22Rv1 (cell line): ENCODE results near the gene C19orf33.

Experiments
- ZFX ChIP-seq: fragments of 450-650 bp; IDR thresholded peaks from 2 replicates; pipeline ENCODE4 v1.6.1; 2017; ENCODE audit warnings: antibody characterized with exemption, borderline replicate concordance
- TF ChIP-seq, protein P1 (sequence below): fragments of 450-650 bp; IDR thresholded peaks from 2 replicates; pipeline ENCODE4 v1.5.1; 2017; ENCODE audit warnings: mild to moderate bottlenecking

GRCh38 chr19:38281811-38282566 is 22.1 kb upstream of the C19orf33 start:
- TF ChIP-seq, protein P1, sequence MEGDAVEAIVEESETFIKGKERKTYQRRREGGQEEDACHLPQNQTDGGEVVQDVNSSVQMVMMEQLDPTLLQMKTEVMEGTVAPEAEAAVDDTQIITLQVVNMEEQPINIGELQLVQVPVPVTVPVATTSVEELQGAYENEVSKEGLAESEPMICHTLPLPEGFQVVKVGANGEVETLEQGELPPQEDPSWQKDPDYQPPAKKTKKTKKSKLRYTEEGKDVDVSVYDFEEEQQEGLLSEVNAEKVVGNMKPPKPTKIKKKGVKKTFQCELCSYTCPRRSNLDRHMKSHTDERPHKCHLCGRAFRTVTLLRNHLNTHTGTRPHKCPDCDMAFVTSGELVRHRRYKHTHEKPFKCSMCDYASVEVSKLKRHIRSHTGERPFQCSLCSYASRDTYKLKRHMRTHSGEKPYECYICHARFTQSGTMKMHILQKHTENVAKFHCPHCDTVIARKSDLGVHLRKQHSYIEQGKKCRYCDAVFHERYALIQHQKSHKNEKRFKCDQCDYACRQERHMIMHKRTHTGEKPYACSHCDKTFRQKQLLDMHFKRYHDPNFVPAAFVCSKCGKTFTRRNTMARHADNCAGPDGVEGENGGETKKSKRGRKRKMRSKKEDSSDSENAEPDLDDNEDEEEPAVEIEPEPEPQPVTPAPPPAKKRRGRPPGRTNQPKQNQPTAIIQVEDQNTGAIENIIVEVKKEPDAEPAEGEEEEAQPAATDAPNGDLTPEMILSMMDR = no peak
- no peak for TF ChIP-seq ZFX
